ENCODE data around the gene GAS6. TPM values are rescaled to one million over a fixed set of nuclear protein-coding genes. Genes with fewer than 3 reads are reported as not detected.
"Not testable (repeated sequence)": the region's sequence is repeated elsewhere in the genome, so short reads cannot be mapped to it uniquely, and the experiment has no call there.

GAS6 gene
- total RNA-seq, 1 donor from 2014 or later: 210 TPM

- intact Hi-C loops (cut with micrococcal nuclease): no loop called here
- DNase-seq (no peak), ATAC-seq (no peak)
These were observed 30.6 kb downstream of the GAS6 start for GRCh38 chr13:113833111-113833830.

GRCh38 chr13:113832631-113833030, 31.2 kb downstream of the GAS6 start:
- no peak for DNase-seq
- ATAC-seq: no peak
- intact Hi-C loops (cut with micrococcal nuclease): no loop called here

- ATAC-seq (no peak), DNase-seq (no peak)
- intact Hi-C loops (cut with micrococcal nuclease): no loop called here
These were observed 31.7 kb downstream of the GAS6 start for GRCh38 chr13:113832205-113832604.

GRCh38 chr13:113831061-113831460, 32.8 kb downstream of the GAS6 start:
- no peak for ATAC-seq
- intact Hi-C loops (cut with micrococcal nuclease): no loop called here
- no peak for DNase-seq

- ATAC-seq; intact Hi-C loops (cut with micrococcal nuclease); DNase-seq: not testable (repeated sequence)
These were observed 33.4 kb downstream of the GAS6 start for GRCh38 chr13:113830426-113830950.

- DNase-seq (no peak), ATAC-seq (no peak)
- intact Hi-C loops (cut with micrococcal nuclease): no loop called here
These were observed 35.5 kb downstream of the GAS6 start for GRCh38 chr13:113828282-113828825.

- DNase-seq (no peak), ATAC-seq (no peak)
- intact Hi-C loops (cut with micrococcal nuclease): no loop called here
These were observed 36.9 kb downstream of the GAS6 start for GRCh38 chr13:113827021-113827420.

- ATAC-seq; intact Hi-C loops (cut with micrococcal nuclease); DNase-seq: not testable (repeated sequence)
These were observed 37.4 kb downstream of the GAS6 start for GRCh38 chr13:113826446-113826845.

- ATAC-seq: no peak
- no peak for DNase-seq
- intact Hi-C loops (cut with micrococcal nuclease): no loop called here
These were observed 38.0 kb downstream of the GAS6 start for GRCh38 chr13:113825841-113826240.

GRCh38 chr13:113823771-113824170, 40.1 kb downstream of the GAS6 start:
- no peak for DNase-seq
- intact Hi-C loops (cut with micrococcal nuclease): no loop called here
- ATAC-seq: no peak

- ATAC-seq (no peak), DNase-seq (peak; percentile 29)
- intact Hi-C loops (cut with micrococcal nuclease): no loop called here
These were observed 40.7 kb downstream of the GAS6 start for GRCh38 chr13:113822956-113823744.

- DNase-seq (peak; percentile 28), ATAC-seq (no peak)
- intact Hi-C loops (cut with micrococcal nuclease): no loop called here
These were observed 41.6 kb downstream of the GAS6 start for GRCh38 chr13:113822266-113822665.

GRCh38 chr13:113821847-113822246, 42.0 kb downstream of the GAS6 start:
- intact Hi-C loops (cut with micrococcal nuclease): no loop called here
- no peak for ATAC-seq
- DNase-seq: peak; percentile 43

- intact Hi-C loops (cut with micrococcal nuclease): no loop called here
- DNase-seq (peak; percentile 85), ATAC-seq (peak; percentile 84)
These were observed 42.8 kb downstream of the GAS6 start for GRCh38 chr13:113820813-113821651.

GRCh38 chr13:113819731-113820715, 43.9 kb downstream of the GAS6 start:
- no peak for ATAC-seq
- peak; percentile 31 for DNase-seq
- intact Hi-C loops (cut with micrococcal nuclease): no loop called here

GRCh38 chr13:113819341-113819730, 44.5 kb downstream of the GAS6 start:
- ATAC-seq: no peak
- DNase-seq: no peak
- intact Hi-C loops (cut with micrococcal nuclease): no loop called here

GRCh38 chr13:113818700-113819295, 45.1 kb downstream of the GAS6 start:
- DNase-seq: no peak
- intact Hi-C loops (cut with micrococcal nuclease): no loop called here
- no peak for ATAC-seq
